Stimulated activated CD4-positive, alpha-beta T cell treated with anti-CD3 and anti-CD28 coated beads, Interleukin-1b, Interleukin-23, amount 100 ng/mL, for 1 hour (primary cell): Measurements from ENCODE around the gene LDLRAP1.

Source experiments
- DNase-seq, 2 donors: peaks; one replicate each; pipeline ENCODE4 v3.0.0-alpha.2; 2020; ENCODE audit warnings: low read depth in 2 of 2

The LDLRAP1 gene

GRCh38 chr1:25524568-25525360, 18.6 kb upstream of the LDLRAP1 start:
- no peak for DNase-seq

DNA sequence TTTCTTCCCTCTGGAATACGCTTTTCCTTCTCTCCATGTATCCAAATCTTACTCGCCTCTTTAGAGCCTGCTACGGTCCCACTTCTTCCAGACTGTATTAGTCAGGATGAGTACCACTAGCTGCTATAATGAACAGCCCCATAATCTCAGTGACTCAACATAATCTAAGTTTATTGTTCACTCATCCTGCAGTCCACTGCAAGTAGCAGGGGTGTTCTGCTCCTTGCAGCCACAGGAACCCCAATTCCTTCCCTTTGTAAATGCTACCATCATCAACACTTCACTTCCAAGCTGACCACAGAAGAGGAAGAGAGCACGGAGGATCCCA, 18.1 kb upstream of the LDLRAP1 start:
- no peak for DNase-seq

GRCh38 chr1:25526753-25527152, 16.7 kb upstream of the LDLRAP1 start:
- DNase-seq = no peak

DNA sequence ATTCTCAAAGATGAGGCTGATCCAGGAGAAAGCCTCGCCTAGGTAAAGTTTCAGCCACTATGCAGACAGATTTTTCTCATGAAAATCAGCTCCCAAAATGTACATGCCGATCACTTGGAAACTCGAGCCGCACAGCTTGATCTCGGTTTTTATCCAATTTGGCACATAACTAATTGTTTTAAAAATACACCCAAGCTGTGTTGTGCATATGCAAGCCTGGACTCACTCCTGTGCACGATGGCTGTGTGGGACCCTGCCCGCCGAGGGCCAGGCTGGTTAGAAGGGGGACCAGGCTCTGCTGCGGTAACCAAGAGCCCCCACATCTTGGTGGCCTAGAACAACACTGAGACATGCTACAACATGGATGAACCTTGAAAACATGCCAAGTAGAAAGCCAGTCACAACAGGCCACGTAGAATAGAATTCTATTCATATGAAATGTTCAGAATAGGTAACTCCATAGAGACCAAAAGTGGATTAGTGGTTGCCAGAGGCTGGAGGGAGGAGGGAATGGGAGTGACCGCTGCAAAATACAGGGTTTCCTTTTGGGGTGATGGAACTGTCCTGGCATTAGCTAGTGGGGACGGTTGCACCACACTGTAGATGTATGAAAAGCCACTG, 16.1 kb upstream of the LDLRAP1 start:
- no peak for DNase-seq

DNA sequence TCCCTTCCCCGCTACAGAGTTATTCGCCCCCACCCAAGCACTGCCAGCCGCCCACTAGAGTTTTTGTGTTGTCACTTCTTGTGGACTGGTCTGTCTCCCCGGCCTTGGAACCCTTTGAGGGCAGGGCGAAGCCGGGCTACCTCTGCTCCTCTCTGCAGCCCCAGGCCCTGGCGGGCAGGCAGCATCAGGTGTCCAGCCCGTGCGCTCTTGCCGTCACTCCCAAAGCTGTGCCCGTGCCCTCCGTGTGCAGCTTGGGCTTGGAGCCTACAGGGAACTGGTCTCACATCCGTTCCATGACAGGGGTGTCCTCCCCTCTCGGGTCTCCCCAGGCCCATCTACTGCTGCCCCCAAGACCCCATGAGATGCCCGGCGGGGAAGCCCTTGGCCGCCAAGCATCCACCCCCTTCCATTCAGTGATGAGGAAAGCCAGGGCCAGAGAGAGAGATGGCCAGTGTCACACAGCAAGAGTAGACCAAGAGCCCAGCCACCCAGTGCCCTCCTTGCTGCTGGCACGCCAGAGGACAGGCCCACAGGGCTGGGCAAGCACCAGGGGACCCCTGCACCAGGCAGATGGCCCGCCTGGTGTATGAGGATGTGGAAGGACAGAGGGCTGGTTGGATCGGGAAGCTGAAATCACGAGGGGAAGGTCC, 15.3 kb upstream of the LDLRAP1 start:
- DNase-seq = no peak

DNA sequence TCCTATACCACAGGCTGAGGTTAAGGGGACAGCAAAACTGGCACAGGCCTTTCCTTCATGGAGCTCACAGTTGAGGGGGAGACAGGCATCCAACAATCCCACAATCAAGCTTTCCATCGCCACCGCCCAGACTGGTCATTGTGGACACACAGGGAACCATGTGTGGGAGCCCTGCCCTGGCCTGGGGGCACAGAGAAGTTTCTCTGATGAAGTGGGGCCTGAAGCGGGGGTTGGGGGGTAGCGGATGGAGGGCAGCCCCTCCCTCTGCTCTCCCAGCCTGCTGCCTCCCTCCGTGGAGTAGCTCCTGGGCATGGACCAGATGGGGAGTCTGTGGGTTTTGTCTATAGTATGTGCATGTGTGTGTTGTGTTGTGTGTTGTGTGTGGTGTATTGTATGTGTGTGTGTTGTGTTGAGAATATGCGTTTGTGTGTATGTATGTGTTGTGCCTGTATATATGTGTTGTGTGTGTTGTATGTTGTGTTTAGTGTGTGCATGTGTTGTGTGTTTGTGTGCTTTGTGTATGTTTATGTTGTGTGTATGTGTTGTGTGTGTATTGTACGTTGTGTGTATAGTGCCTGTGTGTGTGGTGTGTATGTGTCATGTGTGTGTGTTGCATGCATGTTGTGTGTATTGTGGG, 14.4 kb upstream of the LDLRAP1 start:
- DNase-seq = no peak

DNA sequence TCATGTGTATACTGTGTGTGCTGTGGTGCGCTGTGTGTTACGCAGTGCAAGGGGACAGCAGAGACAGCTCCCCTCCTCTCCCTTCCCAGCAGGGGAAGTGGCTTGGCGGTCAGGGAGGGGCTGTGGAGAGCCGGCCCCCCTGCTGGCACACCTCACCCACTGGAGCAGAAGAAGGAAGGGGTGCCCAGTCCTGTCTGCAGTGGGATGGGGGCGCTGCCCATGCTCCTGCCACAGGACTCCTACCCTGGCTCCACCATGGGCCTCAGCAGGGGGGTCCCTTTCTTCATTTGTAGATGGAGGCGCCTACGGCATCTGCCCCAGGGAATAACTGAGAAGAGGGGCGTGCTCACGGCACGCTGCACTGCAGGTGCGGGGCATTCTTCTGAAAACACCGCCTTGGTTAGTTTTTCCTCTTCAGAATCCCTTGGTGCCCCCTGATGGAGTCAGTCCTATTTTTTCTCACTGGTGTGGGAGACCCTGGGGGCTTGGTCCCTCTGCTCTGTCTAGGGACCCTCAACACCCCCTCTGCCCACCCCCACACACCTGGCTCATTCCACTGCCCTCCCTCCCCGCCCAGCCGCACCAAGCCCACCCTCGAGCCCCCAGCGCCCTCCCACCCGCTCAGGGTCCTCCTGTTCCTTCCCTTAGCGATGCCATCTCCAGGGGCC, 13.8 kb upstream of the LDLRAP1 start:
- DNase-seq = no peak

- no peak for DNase-seq
Observed at GRCh38 chr1:25530186-25531081, 13.0 kb upstream of the LDLRAP1 start.

DNA sequence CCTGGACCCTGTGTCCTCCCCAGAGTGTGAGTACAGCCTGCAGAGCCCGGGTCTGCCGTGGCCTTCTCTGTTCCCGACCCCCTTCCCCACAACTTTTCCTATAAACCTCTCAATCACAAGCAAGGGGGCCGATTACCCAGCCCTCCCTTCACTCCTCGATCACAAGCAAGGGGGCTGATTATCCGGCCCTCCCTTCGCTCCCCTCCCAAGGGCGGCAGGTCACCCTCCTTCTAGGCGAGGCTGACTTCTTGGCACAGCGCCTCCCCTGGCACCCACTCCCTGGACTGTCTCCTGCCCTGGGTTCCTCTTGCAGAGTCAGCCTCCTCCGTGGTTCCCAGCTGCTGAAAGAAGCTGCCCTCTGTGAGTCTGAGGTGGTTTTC, 12.3 kb upstream of the LDLRAP1 start:
- DNase-seq = no peak

GRCh38 chr1:25532970-25533369, 10.4 kb upstream of the LDLRAP1 start:
- DNase-seq = no peak

DNA sequence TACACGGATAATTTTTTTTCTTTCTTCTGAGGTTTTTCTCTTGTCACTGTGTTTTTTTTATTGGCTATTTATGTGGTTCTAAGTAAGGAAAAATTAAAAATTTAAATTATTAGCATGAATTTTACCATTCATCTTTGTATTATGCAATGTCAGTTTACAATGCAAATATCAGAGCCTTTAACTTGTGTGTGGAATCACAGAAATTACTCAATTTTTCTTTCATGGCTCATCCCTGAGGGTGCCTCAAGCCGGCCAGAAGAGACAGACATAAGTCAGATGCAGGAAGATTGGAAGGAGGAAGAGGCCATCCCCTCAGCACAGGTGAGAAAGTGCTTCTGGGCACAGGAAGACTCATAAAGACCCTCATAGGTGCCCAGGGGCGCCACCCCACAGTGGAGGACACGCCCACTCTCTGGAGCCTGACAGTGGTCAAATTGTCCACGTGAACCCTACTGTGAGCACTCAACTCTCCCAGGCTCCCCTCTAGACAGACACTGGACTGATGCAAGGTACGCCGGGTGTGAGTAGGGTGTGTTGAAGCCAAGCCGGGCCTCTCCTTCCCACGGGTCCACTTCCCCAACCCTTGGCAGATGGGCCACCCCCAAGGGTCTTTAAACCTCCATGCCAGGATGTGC, 9.5 kb upstream of the LDLRAP1 start:
- DNase-seq = no peak

- DNase-seq = no peak
Observed at GRCh38 chr1:25534410-25534788, 9.0 kb upstream of the LDLRAP1 start.

DNA sequence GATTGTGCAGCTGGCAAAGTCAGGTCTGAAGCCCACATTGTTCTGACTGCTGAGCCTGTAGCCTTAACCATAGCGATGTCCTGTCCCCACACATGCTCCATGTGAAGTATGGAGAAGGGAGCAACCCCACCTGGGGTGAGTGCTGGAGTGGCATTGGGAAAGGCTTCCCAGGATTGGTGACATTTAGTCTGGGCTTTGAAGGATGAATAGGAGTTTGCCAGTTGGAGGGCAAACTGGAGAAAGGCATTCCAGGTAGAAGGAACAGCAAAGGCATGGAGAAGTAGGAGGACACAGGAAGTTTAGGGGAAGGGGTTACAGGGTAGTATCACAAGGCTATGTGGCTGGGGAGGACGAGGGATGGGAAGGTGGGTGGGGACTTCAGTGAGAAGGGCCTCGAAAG, 7.3 kb upstream of the LDLRAP1 start:
- no peak for DNase-seq

DNA sequence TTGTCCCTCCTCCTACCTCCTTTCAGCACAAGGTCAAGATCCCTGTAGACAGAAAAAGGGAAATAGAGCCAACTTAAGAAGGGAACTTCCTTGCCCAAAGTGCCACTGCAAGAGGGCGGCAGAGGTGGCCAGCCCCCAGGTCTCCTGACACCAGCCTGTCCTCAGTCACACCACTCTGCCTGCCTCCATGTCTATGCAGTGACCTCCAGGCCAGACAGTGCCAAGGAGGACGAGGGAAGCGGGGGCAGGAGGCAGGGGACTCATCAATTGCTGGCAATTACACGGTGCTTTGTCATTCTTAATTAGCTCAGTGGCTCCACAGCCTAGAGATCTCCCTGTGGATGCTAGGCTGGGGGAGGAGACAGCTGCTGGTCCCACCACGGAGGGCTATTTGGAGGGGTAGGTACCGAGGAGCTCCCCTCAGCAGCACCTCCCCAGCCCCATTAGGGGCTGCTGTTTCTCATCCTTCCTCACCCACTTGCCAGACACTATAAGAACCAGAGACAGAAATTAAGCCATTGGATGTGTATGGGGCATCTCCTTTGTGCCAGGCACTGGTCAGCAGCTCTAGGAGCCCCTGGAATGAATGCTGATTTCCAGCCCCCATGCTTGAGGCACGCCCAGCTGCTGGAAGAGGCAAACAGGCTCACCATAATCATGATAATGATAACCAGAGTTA, 6.1 kb upstream of the LDLRAP1 start:
- no peak for DNase-seq

- DNase-seq = no peak
Observed at GRCh38 chr1:25538191-25538767, 5.1 kb upstream of the LDLRAP1 start.

DNA sequence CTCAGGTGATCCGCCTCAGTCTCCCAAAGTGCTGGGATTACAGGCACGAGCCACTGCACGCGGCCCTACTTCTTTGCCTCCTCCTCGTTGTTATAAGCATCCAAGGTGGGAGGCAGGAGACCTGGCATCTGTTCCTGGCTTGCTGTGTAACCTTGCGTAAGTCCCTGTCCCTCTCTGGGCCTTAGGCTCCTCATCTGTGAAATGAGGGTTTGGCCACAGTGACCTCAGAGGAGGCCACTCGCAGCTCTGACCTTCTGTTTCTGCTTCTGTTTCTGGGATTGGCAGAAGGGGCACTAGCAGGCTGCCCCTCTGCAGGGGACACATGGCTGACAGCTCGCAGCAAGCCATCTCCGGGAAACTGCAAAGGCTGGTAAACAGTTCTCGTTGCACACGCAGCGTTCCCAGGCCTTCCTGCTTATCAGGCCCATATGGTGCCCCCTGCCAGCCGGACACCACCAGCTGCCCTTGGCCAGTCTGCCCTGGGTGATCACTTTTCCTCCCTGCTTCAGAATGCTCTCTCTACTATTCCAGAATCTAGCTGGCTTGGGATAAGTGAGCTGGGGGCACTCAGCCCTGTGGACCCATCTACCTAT, 2.6 kb upstream of the LDLRAP1 start:
- no peak for DNase-seq

- no peak for DNase-seq
Observed at GRCh38 chr1:25541425-25541824, 2.0 kb upstream of the LDLRAP1 start.

GRCh38 chr1:25541889-25542658, 1.3 kb upstream of the LDLRAP1 start:
- DNase-seq = no peak

GRCh38 chr1:25543005-25543424, 391 bp upstream of the LDLRAP1 start:
- no peak for DNase-seq
